Measurements from ENCODE around the gene ODAD3. TPM values are rescaled to one million over a fixed set of nuclear protein-coding genes. Genes with fewer than 3 reads are reported as not detected.

The ODAD3 gene
- total RNA-seq, 4 donors from 2014 or later: 0.32 to 2.2 TPM; not detected in 2

- H3K4me3 ChIP-seq: peak overlapping the region in 2 of 4 donors; percentile 25 to 34
- H3K4me1 ChIP-seq: peaks cover 10 to 49% (median 29%) of the 10 kb centered on the region in 4 donors
- peak overlapping the region in 2 of 4 donors; percentile 32 to 34 for H3K27ac ChIP-seq
- intact Hi-C loops (cut with DNase I; ENCODE audit: low total_unique reads) (no loop called here), in situ Hi-C loops (cut with MboI; ENCODE audit: low pct_ligation_motif_present in 1 of 4, low pct_unique_long_range_greater_than_20kb in 1 of 4, low sequenced_read_pairs in 3 of 4) (no loop called here)
- peaks cover 67% of the 10 kb centered on the region for H3K27me3 ChIP-seq
- peak in 1 of 3 donors; percentile 24 for TF ChIP-seq POLR2AphosphoS5 (IDR thresholded peaks at IDR 0.05)
- no peak for TF ChIP-seq CTCF (IDR thresholded peaks at IDR 0.05)
- DNase-seq: peak; percentile 87
- H3K36me3 ChIP-seq: no peaks in the 10 kb centered on the region
- no peaks in the 10 kb centered on the region for H3K9me3 ChIP-seq
- 10% methylated on average over 31 of the region's 56 CpGs; no CpG with 5 or more reads in 1 of the 2 donors for WGBS, 2 donors (ENCODE audit: low coverage in 1 of 2)
These were observed 12.5 kb downstream of the ODAD3 start for GRCh38 chr19:11422163-11423065.

- Histone ChIP-seq H3K27ac (peak overlapping the region in 3 of 4 donors; percentile 1 to 34 (median 32)), H3K36me3 (no peaks in the 10 kb centered on the region), H3K27me3 (peaks cover 75% of the 10 kb centered on the region), H3K4me1 (peaks cover 10 to 49% (median 29%) of the 10 kb centered on the region in 4 donors), H3K4me3 (peak overlapping the region in 2 of 4 donors; percentile 25 to 39), H3K9me3 (no peaks in the 10 kb centered on the region)
- peak; percentile 63 for DNase-seq
- 28% methylated on average over 25 of the region's 36 CpGs; no CpG with 5 or more reads in 1 of the 2 donors for WGBS, 2 donors (ENCODE audit: low coverage in 1 of 2)
- intact Hi-C loops (cut with DNase I; ENCODE audit: low total_unique reads) (no loop called here), in situ Hi-C loops (cut with MboI; ENCODE audit: low pct_ligation_motif_present in 1 of 4, low pct_unique_long_range_greater_than_20kb in 1 of 4, low sequenced_read_pairs in 3 of 4) (no loop called here)
- TF ChIP-seq EP300 (IDR thresholded peaks at IDR 0.05; ENCODE audit: low read depth) (no peak), POLR2A (IDR thresholded peaks at IDR 0.05) (no peak), POLR2AphosphoS5 (IDR thresholded peaks at IDR 0.05) (no peak), CTCF (IDR thresholded peaks at IDR 0.05) (no peak)
These were observed 13.4 kb downstream of the ODAD3 start for GRCh38 chr19:11421371-11422098.

GRCh38 chr19:11420429-11421370, 14.2 kb downstream of the ODAD3 start:
- peak overlapping the region in 2 of 4 donors; percentile 13 to 39 for H3K4me3 ChIP-seq
- in situ Hi-C loops (cut with MboI; ENCODE audit: low pct_ligation_motif_present in 1 of 4, low pct_unique_long_range_greater_than_20kb in 1 of 4, low sequenced_read_pairs in 3 of 4): no loop called here
- peak overlapping the region in 2 of 4 donors; percentile 1 to 8 for H3K27ac ChIP-seq

More at GRCh38 chr19:11420429-11421370, 14.2 kb downstream of the ODAD3 start:
- 7 to 8% methylated on average over 3 to 40 of the region's 46 CpGs for WGBS, 2 donors (ENCODE audit: low coverage in 1 of 2)
- DNase-seq: no peak
- TF ChIP-seq CTCF (IDR thresholded peaks at IDR 0.05) (no peak), POLR2A (IDR thresholded peaks at IDR 0.05) (no peak), POLR2AphosphoS5 (IDR thresholded peaks at IDR 0.05) (no peak), EP300 (IDR thresholded peaks at IDR 0.05; ENCODE audit: low read depth) (no peak)
- intact Hi-C loops (cut with DNase I; ENCODE audit: low total_unique reads): no loop called here
- Histone ChIP-seq H3K36me3 (no peaks in the 10 kb centered on the region), H3K27me3 (peaks cover 79% of the 10 kb centered on the region), H3K4me1 (peaks cover 10 to 49% (median 29%) of the 10 kb centered on the region in 4 donors), H3K9me3 (no peaks in the 10 kb centered on the region)
